Measurements from ENCODE around the gene ZNF446. TPM values are rescaled to one million over a fixed set of nuclear protein-coding genes. Genes with fewer than 3 reads are reported as not detected.

Gene ZNF446
- total RNA-seq, 1 donor from 2014 or later = 6.0 TPM

- no peak overlapping the region for H3K27ac ChIP-seq (ENCODE audit: low read depth, low read length)
- Mint-ChIP-seq H3K4me3 (ENCODE audit: unreplicated experiment) (peak overlapping the region; percentile 72), H3K27me3 (ENCODE audit: low read depth, unreplicated experiment) (no peaks in the 10 kb centered on the region), H3K27ac (ENCODE audit: unreplicated experiment) (no peak overlapping the region), H3K36me3 (ENCODE audit: low read depth, unreplicated experiment) (peaks cover 4% of the 10 kb centered on the region), H3K4me1 (ENCODE audit: low read depth, unreplicated experiment) (peaks cover 11% of the 10 kb centered on the region), H3K9me3 (ENCODE audit: unreplicated experiment) (no peaks in the 10 kb centered on the region)
- no peaks in the 10 kb centered on the region for H3K36me3 ChIP-seq (ENCODE audit: insufficient read depth, low read length)
- no peak for TF ChIP-seq EZH2 (IDR thresholded peaks at IDR 0.05; ENCODE audit: insufficient read depth, low read length)
- no peak for TF ChIP-seq CTCF (IDR thresholded peaks at IDR 0.05; ENCODE audit: insufficient read depth, low read depth, low read length)
- no peaks in the 10 kb centered on the region for H3K27me3 ChIP-seq (ENCODE audit: insufficient read depth, low read length)
- FAIRE-seq = no peak
- H3K9ac ChIP-seq (ENCODE audit: low read length) = no peak overlapping the region
- peaks cover 10% of the 10 kb centered on the region for H3K4me1 ChIP-seq (ENCODE audit: insufficient read depth, low read length)
- H2AFZ ChIP-seq (ENCODE audit: low read depth, low read length) = no peak overlapping the region
- no peak for DNase-seq (ENCODE audit: low read depth)
- H3K4me3 ChIP-seq (ENCODE audit: insufficient read depth, low read depth, low read length) = no peak overlapping the region
- H3K79me2 ChIP-seq (ENCODE audit: insufficient read depth, low read length) = peaks cover 26% of the 10 kb centered on the region
- H3K9me3 ChIP-seq (ENCODE audit: insufficient read depth, low read depth, low read length) = no peaks in the 10 kb centered on the region
- no peak overlapping the region for H3K4me2 ChIP-seq (ENCODE audit: low read length)
- H4K20me1 ChIP-seq (ENCODE audit: insufficient read depth, low read length) = peaks cover 10% of the 10 kb centered on the region
These were observed 45.5 kb downstream of the ZNF446 start for GRCh38 chr19:58521651-58522050.

- Mint-ChIP-seq H3K4me3 (ENCODE audit: unreplicated experiment) (peak overlapping the region; percentile 27), H3K27ac (ENCODE audit: unreplicated experiment) (no peak overlapping the region), H3K36me3 (ENCODE audit: low read depth, unreplicated experiment) (peaks cover 4% of the 10 kb centered on the region), H3K27me3 (ENCODE audit: low read depth, unreplicated experiment) (peaks cover 3% of the 10 kb centered on the region), H3K4me1 (ENCODE audit: low read depth, unreplicated experiment) (peaks cover 9% of the 10 kb centered on the region), H3K9me3 (ENCODE audit: unreplicated experiment) (no peaks in the 10 kb centered on the region)
- no peak overlapping the region for H3K4me2 ChIP-seq (ENCODE audit: low read length)
- no peaks in the 10 kb centered on the region for H3K27me3 ChIP-seq (ENCODE audit: insufficient read depth, low read length)
- peaks cover 16% of the 10 kb centered on the region for H3K79me2 ChIP-seq (ENCODE audit: insufficient read depth, low read length)
- no peak overlapping the region for H3K27ac ChIP-seq (ENCODE audit: low read depth, low read length)
- H3K9me3 ChIP-seq (ENCODE audit: insufficient read depth, low read depth, low read length) = no peaks in the 10 kb centered on the region
- no peak overlapping the region for H3K4me3 ChIP-seq (ENCODE audit: insufficient read depth, low read depth, low read length)
- peaks cover 10% of the 10 kb centered on the region for H4K20me1 ChIP-seq (ENCODE audit: insufficient read depth, low read length)
- H3K9ac ChIP-seq (ENCODE audit: low read length) = no peak overlapping the region
- FAIRE-seq = no peak
- H2AFZ ChIP-seq (ENCODE audit: low read depth, low read length) = no peak overlapping the region
- H3K36me3 ChIP-seq (ENCODE audit: insufficient read depth, low read length) = no peaks in the 10 kb centered on the region
- TF ChIP-seq EZH2 (IDR thresholded peaks at IDR 0.05; ENCODE audit: insufficient read depth, low read length) = no peak
- no peak for TF ChIP-seq CTCF (IDR thresholded peaks at IDR 0.05; ENCODE audit: insufficient read depth, low read depth, low read length)
- peaks cover 10% of the 10 kb centered on the region for H3K4me1 ChIP-seq (ENCODE audit: insufficient read depth, low read length)
- DNase-seq (ENCODE audit: low read depth) = no peak
These were observed 46.6 kb downstream of the ZNF446 start for GRCh38 chr19:58522709-58523108.

DNA sequence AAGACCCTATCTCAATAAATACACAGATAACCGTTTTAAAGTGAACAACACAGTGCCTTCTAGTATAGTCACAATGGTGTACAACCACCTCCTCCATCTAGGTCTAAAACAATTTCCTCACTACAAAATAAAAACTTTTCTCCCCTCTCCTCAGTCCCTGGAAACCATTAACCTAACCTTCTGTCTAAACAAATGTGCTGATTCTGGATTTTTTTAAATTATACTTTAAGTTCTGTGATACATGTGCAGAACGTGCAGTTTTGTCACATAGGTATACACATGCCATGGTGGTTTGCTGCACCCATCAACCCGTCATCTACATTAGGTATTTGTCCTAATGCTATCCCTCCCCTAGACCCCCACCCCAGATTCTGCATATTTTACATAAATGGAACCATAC lies 53.3 kb downstream of the ZNF446 start:
- peaks cover 15% of the 10 kb centered on the region for H3K27me3 ChIP-seq (ENCODE audit: insufficient read depth, low read length)
- Mint-ChIP-seq H3K27me3 (ENCODE audit: low read depth, unreplicated experiment) (peaks cover 24% of the 10 kb centered on the region), H3K9me3 (ENCODE audit: unreplicated experiment) (no peaks in the 10 kb centered on the region), H3K36me3 (ENCODE audit: low read depth, unreplicated experiment) (no peaks in the 10 kb centered on the region), H3K4me1 (ENCODE audit: low read depth, unreplicated experiment) (no peaks in the 10 kb centered on the region), H3K27ac (ENCODE audit: unreplicated experiment) (no peak overlapping the region), H3K4me3 (ENCODE audit: unreplicated experiment) (no peak overlapping the region)
- DNase-seq (ENCODE audit: low read depth) (no peak), FAIRE-seq (no peak)
- no peaks in the 10 kb centered on the region for H4K20me1 ChIP-seq (ENCODE audit: insufficient read depth, low read length)
- no peak overlapping the region for H3K4me2 ChIP-seq (ENCODE audit: low read length)
- TF ChIP-seq EZH2 (IDR thresholded peaks at IDR 0.05; ENCODE audit: insufficient read depth, low read length) (no peak), CTCF (IDR thresholded peaks at IDR 0.05; ENCODE audit: insufficient read depth, low read depth, low read length) (no peak)
- H3K9ac ChIP-seq (ENCODE audit: low read length) = no peak overlapping the region
- no peaks in the 10 kb centered on the region for H3K79me2 ChIP-seq (ENCODE audit: insufficient read depth, low read length)
- H3K36me3 ChIP-seq (ENCODE audit: insufficient read depth, low read length) = no peaks in the 10 kb centered on the region
- no peaks in the 10 kb centered on the region for H3K9me3 ChIP-seq (ENCODE audit: insufficient read depth, low read depth, low read length)
- no peaks in the 10 kb centered on the region for H3K4me1 ChIP-seq (ENCODE audit: insufficient read depth, low read length)
- no peak overlapping the region for H2AFZ ChIP-seq (ENCODE audit: low read depth, low read length)
- no peak overlapping the region for H3K27ac ChIP-seq (ENCODE audit: low read depth, low read length)
- no peak overlapping the region for H3K4me3 ChIP-seq (ENCODE audit: insufficient read depth, low read depth, low read length)

Other genes with a start within 250 kb of the ZNF446 start
- gene ZNF544, start 247.4 kb upstream of the ZNF446 start, total RNA-seq = 23.4 and 23.7 TPM in 2 replicates
- gene ZNF8, start 197.4 kb upstream of the ZNF446 start, total RNA-seq = 10.0 and 10.4 TPM in 2 replicates
- 34.6 and 40.9 TPM in 2 replicates for gene ERVK3-1, start 171.0 kb upstream of the ZNF446 start, total RNA-seq
- 2.7 and 3.1 TPM in 2 replicates for gene ZSCAN22, start 149.4 kb upstream of the ZNF446 start, total RNA-seq
- gene A1BG, start 122.9 kb upstream of the ZNF446 start, total RNA-seq = 32.3 and 35.9 TPM in 2 replicates
- gene ZNF497, start 113.6 kb upstream of the ZNF446 start, total RNA-seq = 0.43 and 0.55 TPM in 2 replicates
- 2.4 and 2.9 TPM in 2 replicates for gene ZNF837, start 95.3 kb upstream of the ZNF446 start, total RNA-seq
- gene RPS5, start 89.1 kb upstream of the ZNF446 start, total RNA-seq = 793 and 891 TPM in 2 replicates
- gene RNF225, start 80.7 kb upstream of the ZNF446 start, total RNA-seq = 0.36 and 0.41 TPM in 2 replicates
- gene ZNF584, start 67.7 kb upstream of the ZNF446 start, total RNA-seq = 11.7 and 12.7 TPM in 2 replicates
- 1.4 and 1.9 TPM in 2 replicates for gene ZNF132, start 36.2 kb upstream of the ZNF446 start, total RNA-seq
- gene ZNF324B, start 24.7 kb upstream of the ZNF446 start, total RNA-seq = 4.9 and 5.7 TPM in 2 replicates
- gene ZNF324, start 9.3 kb upstream of the ZNF446 start, total RNA-seq = 9.3 and 9.6 TPM in 2 replicates
- gene SLC27A5, start 35.6 kb downstream of the ZNF446 start, total RNA-seq = 6.8 TPM in 2 replicates
- gene ZBTB45, start 43.5 kb downstream of the ZNF446 start, total RNA-seq = 16.2 and 16.3 TPM in 2 replicates
- 339 and 351 TPM in 2 replicates for gene TRIM28, start 67.7 kb downstream of the ZNF446 start, total RNA-seq
- gene CHMP2A, start 78.8 kb downstream of the ZNF446 start, total RNA-seq = 71.3 and 80.0 TPM in 2 replicates
- 106 and 113 TPM in 2 replicates for gene UBE2M, start 82.3 kb downstream of the ZNF446 start, total RNA-seq
- gene MZF1, start 97.0 kb downstream of the ZNF446 start, total RNA-seq = 14.7 and 17.4 TPM in 2 replicates

Measured in astrocyte (in vitro differentiated cells and primary cell).